ENCODE data around the gene CEP128.

- TF ChIP-seq ZNF274 (IDR thresholded peaks at IDR 0.05; ENCODE audit: low read depth, low read length) = no peak
- no peak for TF ChIP-seq YY1 (IDR thresholded peaks at IDR 0.05; ENCODE audit: insufficient read depth, insufficient read length)
These were observed 169.0 kb downstream of the CEP128 start for GRCh38 chr14:80772504-80772903.
